Measurements from ENCODE around the gene SLC22A25.

The SLC22A25 gene

DNA sequence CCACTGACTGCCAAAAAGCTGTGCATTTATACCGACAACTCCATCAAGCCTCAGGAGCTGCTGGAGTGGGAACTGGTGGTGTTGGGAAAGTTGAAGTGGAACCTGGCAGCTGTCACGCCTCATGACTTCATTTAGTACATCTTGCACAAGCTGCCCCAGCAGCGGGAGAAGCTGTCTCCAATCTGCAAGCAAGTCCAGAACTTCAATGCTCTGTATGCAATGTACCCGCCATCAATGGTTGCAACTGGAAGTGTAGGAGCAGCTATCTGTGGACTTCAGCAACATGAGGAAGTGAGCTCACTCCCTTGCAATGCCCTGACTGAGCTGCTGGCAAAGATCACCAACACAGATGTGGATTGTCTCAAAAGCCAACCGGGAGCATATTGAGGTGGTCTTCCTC lies at the start of gene SLC22A25:
Gene SLC22A25 (minus strand): TSS at position 67 of the 400 bp plus-strand sequence. CDS start 13,947 bp downstream, outside the sequence.
- TF ChIP-seq ELF4 (IDR thresholded peaks at IDR 0.05) (no peak), SP1 (IDR thresholded peaks at IDR 0.05) (no peak), ARNT (IDR thresholded peaks at IDR 0.05) (no peak), L3MBTL2 (conservative IDR thresholded peaks at IDR 0.05) (no peak), FOXA1 (IDR thresholded peaks at IDR 0.05) (no peak), BHLHE40 (IDR thresholded peaks at IDR 0.05; ENCODE audit: borderline replicate concordance) (no peak), FOXM1 (IDR thresholded peaks at IDR 0.05; ENCODE audit: borderline replicate concordance) (no peak)
- CTCF ChIA-PET, result no interaction called here
- no peak for DNase-seq (ENCODE audit: extremely low spot score)
- POLR2A ChIA-PET, result no interaction called here

DNA sequence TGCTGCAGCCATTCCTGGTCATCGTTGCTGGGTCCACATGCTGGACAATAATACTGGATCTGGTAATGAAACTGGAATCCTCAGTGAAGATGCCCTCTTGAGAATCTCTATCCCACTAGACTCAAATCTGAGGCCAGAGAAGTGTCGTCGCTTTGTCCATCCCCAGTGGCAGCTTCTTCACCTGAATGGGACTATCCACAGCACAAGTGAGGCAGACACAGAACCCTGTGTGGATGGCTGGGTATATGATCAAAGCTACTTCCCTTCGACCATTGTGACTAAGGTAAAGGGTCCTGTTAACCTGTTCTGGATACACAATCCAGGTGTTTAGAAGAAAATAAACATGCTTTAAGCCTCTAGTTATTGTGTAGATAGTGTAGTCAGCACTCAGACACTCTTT lies 46.9 kb upstream of the SLC22A25 start:
- CTCF ChIA-PET, result no interaction called here
- no peak for DNase-seq (ENCODE audit: extremely low spot score)
- TF ChIP-seq, protein P1, sequence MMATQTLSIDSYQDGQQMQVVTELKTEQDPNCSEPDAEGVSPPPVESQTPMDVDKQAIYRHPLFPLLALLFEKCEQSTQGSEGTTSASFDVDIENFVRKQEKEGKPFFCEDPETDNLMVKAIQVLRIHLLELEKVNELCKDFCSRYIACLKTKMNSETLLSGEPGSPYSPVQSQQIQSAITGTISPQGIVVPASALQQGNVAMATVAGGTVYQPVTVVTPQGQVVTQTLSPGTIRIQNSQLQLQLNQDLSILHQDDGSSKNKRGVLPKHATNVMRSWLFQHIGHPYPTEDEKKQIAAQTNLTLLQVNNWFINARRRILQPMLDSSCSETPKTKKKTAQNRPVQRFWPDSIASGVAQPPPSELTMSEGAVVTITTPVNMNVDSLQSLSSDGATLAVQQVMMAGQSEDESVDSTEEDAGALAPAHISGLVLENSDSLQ (IDR thresholded peaks at IDR 0.05), result no peak
- POLR2A ChIA-PET, result interaction anchor here (1.1 kb wide), 1 partner anchor 436 kb away, joined by 3 read pairs; no protein-coding TSS in a partner anchor

DNA sequence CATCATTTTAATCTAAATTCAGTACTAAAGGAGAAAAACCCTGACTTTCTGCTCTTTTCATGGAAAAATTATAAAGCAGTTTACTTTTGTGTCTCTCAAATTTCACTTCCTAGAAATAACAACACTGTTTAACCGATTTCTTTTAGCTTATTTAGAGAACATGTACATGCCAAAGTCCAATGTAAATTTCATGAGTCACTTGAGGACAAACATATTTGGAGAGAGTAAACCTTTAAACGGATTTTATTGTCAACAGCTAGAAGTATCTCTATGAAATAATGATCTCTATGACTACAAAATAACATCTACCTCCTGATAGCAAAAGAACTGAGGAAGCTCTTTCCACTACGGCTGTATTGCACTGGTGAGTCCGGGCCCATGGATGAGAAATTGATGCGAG lies 46.3 kb upstream of the SLC22A25 start:
- ChIA-PET POLR2A (interaction anchor here (1.1 kb wide), 1 partner anchor 436 kb away, joined by 3 read pairs; no protein-coding TSS in a partner anchor), CTCF (no interaction called here)
- DNase-seq (ENCODE audit: extremely low spot score), result no peak
- TF ChIP-seq FOXA1 (IDR thresholded peaks at IDR 0.05), result no peak
- no peak for TF ChIP-seq ARNT (IDR thresholded peaks at IDR 0.05)
- no peak for TF ChIP-seq TARDBP (IDR thresholded peaks at IDR 0.05)
- no peak for TF ChIP-seq SP1 (IDR thresholded peaks at IDR 0.05)
- no peak for TF ChIP-seq L3MBTL2 (conservative IDR thresholded peaks at IDR 0.05)
- TF ChIP-seq FOXM1 (IDR thresholded peaks at IDR 0.05; ENCODE audit: borderline replicate concordance), result no peak
- TF ChIP-seq ZNF384 (IDR thresholded peaks at IDR 0.05), result no peak
- TF ChIP-seq CTBP1 (IDR thresholded peaks at IDR 0.05; ENCODE audit: borderline replicate concordance), result no peak

DNA sequence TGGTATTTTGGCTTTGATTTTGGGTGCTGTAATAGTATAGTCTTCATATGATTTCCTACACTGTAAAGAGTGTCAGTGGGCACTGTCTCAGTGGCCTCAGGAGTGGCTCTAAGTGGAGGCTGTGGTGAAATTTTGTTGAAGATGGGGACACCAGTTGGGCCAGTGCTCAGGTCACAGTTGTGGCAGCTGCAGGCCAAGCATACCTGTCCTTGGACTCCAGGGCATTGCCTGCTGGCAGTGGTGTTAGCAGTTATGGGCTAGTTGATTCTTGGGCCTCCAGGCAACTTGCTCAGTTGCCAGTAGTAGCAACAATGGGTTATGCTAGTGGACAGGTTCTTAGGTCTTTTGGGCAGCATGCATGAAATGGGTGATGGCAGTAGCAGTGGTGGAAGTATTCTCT lies 39.2 kb upstream of the SLC22A25 start:
- TF ChIP-seq L3MBTL2 (conservative IDR thresholded peaks at IDR 0.05) (no peak), ELF4 (IDR thresholded peaks at IDR 0.05) (no peak), LEF1 (IDR thresholded peaks at IDR 0.05; ENCODE audit: borderline replicate concordance) (no peak), FOXM1 (IDR thresholded peaks at IDR 0.05; ENCODE audit: borderline replicate concordance) (no peak), SP1 (IDR thresholded peaks at IDR 0.05) (no peak), BHLHE40 (IDR thresholded peaks at IDR 0.05; ENCODE audit: borderline replicate concordance) (no peak), SUZ12 (IDR thresholded peaks at IDR 0.05) (no peak), NFRKB (IDR thresholded peaks at IDR 0.05) (no peak), TARDBP (IDR thresholded peaks at IDR 0.05) (no peak), ARNT (IDR thresholded peaks at IDR 0.05) (no peak), CTBP1 (IDR thresholded peaks at IDR 0.05; ENCODE audit: borderline replicate concordance) (no peak), FOXA1 (IDR thresholded peaks at IDR 0.05) (no peak), FOXK2 (IDR thresholded peaks at IDR 0.05) (no peak), ZNF384 (IDR thresholded peaks at IDR 0.05) (no peak), HDGF (IDR thresholded peaks at IDR 0.05; ENCODE audit: borderline replicate concordance) (no peak)
- TF ChIP-seq, protein P1 (IDR thresholded peaks at IDR 0.05), result no peak
- ChIA-PET CTCF (no interaction called here), POLR2A (no interaction called here)
- no peak for DNase-seq (ENCODE audit: extremely low spot score)

DNA sequence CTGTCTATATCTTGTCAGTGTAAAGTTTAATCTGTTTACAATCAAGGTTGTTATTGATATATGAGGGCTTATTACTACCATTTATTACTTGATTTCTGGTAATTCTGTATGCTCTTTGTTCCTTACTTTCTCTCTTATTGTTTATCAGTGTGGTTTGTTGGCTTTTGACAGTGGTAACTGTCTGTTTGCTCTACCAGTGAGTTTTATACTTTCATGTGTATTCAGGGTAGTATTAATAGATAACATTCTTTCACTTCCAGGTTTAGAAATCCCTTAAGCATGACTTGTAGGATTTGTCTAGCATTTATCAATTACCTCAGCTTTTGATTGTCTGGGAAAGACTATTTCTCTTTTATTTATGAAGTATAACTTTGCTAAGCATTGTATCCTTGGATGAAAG lies 37.5 kb upstream of the SLC22A25 start:
- POLR2A ChIA-PET, result no interaction called here
- TF ChIP-seq, protein P1 (IDR thresholded peaks at IDR 0.05), result no peak
- TF ChIP-seq SUZ12 (IDR thresholded peaks at IDR 0.05) (no peak), LEF1 (IDR thresholded peaks at IDR 0.05; ENCODE audit: borderline replicate concordance) (no peak), BHLHE40 (IDR thresholded peaks at IDR 0.05; ENCODE audit: borderline replicate concordance) (no peak), ZNF384 (IDR thresholded peaks at IDR 0.05) (no peak), FOXM1 (IDR thresholded peaks at IDR 0.05; ENCODE audit: borderline replicate concordance) (no peak), CTBP1 (IDR thresholded peaks at IDR 0.05; ENCODE audit: borderline replicate concordance) (no peak), ELF4 (IDR thresholded peaks at IDR 0.05) (no peak), L3MBTL2 (conservative IDR thresholded peaks at IDR 0.05) (no peak), FOXA1 (IDR thresholded peaks at IDR 0.05) (no peak), TARDBP (IDR thresholded peaks at IDR 0.05) (no peak)
- DNase-seq (ENCODE audit: extremely low spot score), result no peak
- CTCF ChIA-PET, result no interaction called here

DNA sequence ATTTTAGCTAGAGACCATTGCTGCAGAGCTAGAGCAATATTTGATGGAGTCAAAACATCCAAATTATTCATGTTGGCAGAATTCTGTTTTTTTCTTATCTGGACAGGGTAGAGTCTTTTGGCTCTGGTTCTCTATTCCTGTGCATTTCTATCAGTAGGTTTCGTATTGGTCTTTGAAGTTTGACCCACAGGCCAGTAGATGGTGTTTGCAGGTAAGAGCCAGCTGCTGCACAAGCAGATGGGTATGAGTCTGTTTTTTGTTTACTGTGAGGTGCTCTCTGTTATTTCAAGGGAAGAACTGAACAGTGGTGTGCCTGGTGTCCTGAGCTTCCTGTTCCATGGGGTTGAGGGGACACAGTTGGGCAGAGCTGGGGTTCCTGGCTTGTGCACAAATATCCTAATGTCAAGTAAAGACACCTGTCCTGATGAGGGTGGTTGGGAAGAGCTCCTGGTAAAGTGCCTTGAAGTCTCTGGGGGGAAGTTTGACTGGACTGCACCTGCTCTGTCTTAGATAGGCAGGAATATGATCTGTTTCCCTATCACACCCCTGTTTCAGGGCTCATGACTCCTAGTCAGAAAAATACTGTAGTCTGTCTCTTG lies 34.0 kb upstream of the SLC22A25 start:
- ChIA-PET CTCF (interaction anchor here (1.0 kb wide), 1 partner anchor 242 kb away, joined by 3 read pairs; no protein-coding TSS in a partner anchor), POLR2A (no interaction called here)
- no peak for DNase-seq (ENCODE audit: extremely low spot score)
- no peak for TF ChIP-seq CTBP1 (IDR thresholded peaks at IDR 0.05; ENCODE audit: borderline replicate concordance)
- TF ChIP-seq HDGF (IDR thresholded peaks at IDR 0.05; ENCODE audit: borderline replicate concordance), result no peak
- no peak for TF ChIP-seq LEF1 (IDR thresholded peaks at IDR 0.05; ENCODE audit: borderline replicate concordance)
- TF ChIP-seq ZNF384 (IDR thresholded peaks at IDR 0.05), result no peak
- no peak for TF ChIP-seq SUZ12 (IDR thresholded peaks at IDR 0.05)
- no peak for TF ChIP-seq TARDBP (IDR thresholded peaks at IDR 0.05)
- TF ChIP-seq ELF4 (IDR thresholded peaks at IDR 0.05), result no peak
- no peak for TF ChIP-seq BHLHE40 (IDR thresholded peaks at IDR 0.05; ENCODE audit: borderline replicate concordance)
- no peak for TF ChIP-seq FOXA1 (IDR thresholded peaks at IDR 0.05)
- TF ChIP-seq, protein P1 (IDR thresholded peaks at IDR 0.05), result no peak
- TF ChIP-seq FOXK2 (IDR thresholded peaks at IDR 0.05), result no peak
- no peak for TF ChIP-seq ARNT (IDR thresholded peaks at IDR 0.05)
- TF ChIP-seq FOXM1 (IDR thresholded peaks at IDR 0.05; ENCODE audit: borderline replicate concordance), result no peak

All from HEK293T (cell line).